Smooth muscle cell (in vitro differentiated cells): Measurements from ENCODE around the gene KMO. TPM values are rescaled to one million over a fixed set of nuclear protein-coding genes. Genes with fewer than 3 reads are reported as not detected.

ENCODE experiments used
- DNase-seq: peaks from one replicate; lab custom pipeline; 2025; ENCODE audit not compliant: unreplicated experiment; lab: John Stamatoyannopoulos, UW
- H2AFZ ChIP-seq: fragments of 200-600 bp; sonication (generic); 2 replicates; pipeline ENCODE4 v1.6.0; 2016; ENCODE audit warnings: antibody characterized with exemption, low read depth, mild to moderate bottlenecking
- H3F3A ChIP-seq: fragments of 200-600 bp; sonication (generic); 2 replicates; pipeline ENCODE4 v1.6.0; 2017; ENCODE audit warnings: antibody characterized with exemption, low read depth
- H3K27ac ChIP-seq: fragments of 200-600 bp; sonication (generic); 2 replicates; pipeline ENCODE4 v1.5.1; 2016; ENCODE audit warnings: low read depth, mild to moderate bottlenecking
- H3K27me3 ChIP-seq: fragments of 200-600 bp; sonication (generic); 2 replicates; pipeline ENCODE4 v1.6.1; 2016; ENCODE audit warnings: low read depth, mild to moderate bottlenecking
- H3K36me3 ChIP-seq: fragments of 200-600 bp; sonication (generic); 2 replicates; pipeline ENCODE4 v1.5.1; 2016; ENCODE audit warnings: low read depth
- H3K4me1 ChIP-seq: fragments of 200-600 bp; sonication (generic); 2 replicates; pipeline ENCODE4 v1.5.1; 2016; ENCODE audit warnings: low read depth
- H3K4me2 ChIP-seq: fragments of 200-600 bp; sonication (generic); 2 replicates; pipeline ENCODE4 v1.6.0; 2016; ENCODE audit warnings: mild to moderate bottlenecking
- H3K4me3 ChIP-seq: fragments of 200-600 bp; sonication (generic); 2 replicates; pipeline ENCODE4 v1.5.1; 2016; ENCODE audit warnings: mild to moderate bottlenecking
- H3K79me2 ChIP-seq: fragments of 200-600 bp; sonication (generic); 2 replicates; pipeline ENCODE4 v1.6.0; 2016; ENCODE audit warnings: low read depth, mild to moderate bottlenecking
- H3K9ac ChIP-seq: fragments of 200-600 bp; sonication (generic); 2 replicates; pipeline ENCODE4 v1.6.0; 2016; ENCODE audit warnings: low read depth
- H3K9me3 ChIP-seq: fragments of 200-600 bp; sonication (generic); replicated peaks from 2 replicates; pipeline ENCODE4 v1.5.1; 2016; ENCODE audit warnings: low read depth
- H4K20me1 ChIP-seq: fragments of 200-600 bp; sonication (generic); 2 replicates; pipeline ENCODE4 v1.6.0; 2016; ENCODE audit warnings: low read depth
- CTCF ChIP-seq: fragments of 200-600 bp; sonication (generic); IDR thresholded peaks from 2 replicates; pipeline ENCODE4 v1.5.1; 2017; ENCODE audit warnings: borderline replicate concordance, mild to moderate bottlenecking, antibody characterized with exemption; ENCODE audit not compliant: insufficient read depth, poor library complexity, severe bottlenecking
- WGBS: methylation state at CpG from one replicate; pipeline ENCODE4 v1.1.7; 2016; ENCODE audit warnings: low lambda C conversion rate; 5-methylcytosine and 5-hydroxymethylcytosine counted together
- polyA plus RNA-seq: library from polyadenylated mRNA; unstranded; fragments of >200 nt; fragmentation: Nextera tagmentation; extraction: Ambion mirVana; gene quantifications from 2 replicates; pipeline ENCODE4 v1.2.1, GENCODE V29; 2016
- total RNA-seq: library from RNA; depleted of rRNA; stranded (reverse); fragments of >200 nt; gene quantifications from 2 replicates; pipeline ENCODE4 v1.2.3, GENCODE V29; 2014

KMO gene
- total and polyA plus RNA-seq, 2 experiments from 2014 or later = 0.09 TPM

DNA sequence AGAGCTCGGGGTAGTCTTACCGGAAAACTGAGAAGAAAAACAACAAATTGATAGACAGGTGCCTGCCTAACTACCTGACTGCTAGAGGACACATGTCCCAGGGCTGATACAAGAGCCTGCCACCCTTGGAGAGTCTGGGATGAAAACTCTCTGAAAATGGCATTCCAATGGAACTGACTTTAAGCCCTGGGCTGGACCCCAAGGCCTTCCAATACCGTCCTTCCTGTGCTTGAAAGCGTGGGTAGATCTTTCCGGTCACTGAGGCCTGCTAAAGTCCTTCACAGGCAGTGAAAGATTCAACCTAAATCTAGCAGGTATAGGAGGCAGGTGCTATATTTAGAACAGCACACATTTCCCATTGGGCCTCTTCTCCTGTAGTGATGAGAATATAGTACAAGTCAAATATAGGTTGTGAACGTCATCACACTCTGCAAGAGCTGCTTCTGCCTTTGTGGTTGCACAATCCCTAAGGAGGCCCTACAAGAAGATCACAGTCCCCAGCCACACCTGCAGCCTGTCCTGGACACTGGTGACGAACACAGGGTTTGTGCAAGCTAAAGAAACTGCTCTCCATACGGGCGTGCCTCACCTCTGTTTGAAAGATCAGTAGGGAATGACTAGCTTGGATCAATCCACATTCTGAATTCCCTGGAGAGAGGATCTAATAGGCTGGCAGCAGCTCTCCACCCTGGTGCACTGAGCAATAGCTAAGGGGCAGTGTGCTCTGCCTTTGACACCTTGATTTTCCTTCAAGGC is 108.9 kb downstream of the KMO start:
- 94% methylated on average over 9 of the region's 9 CpGs for WGBS
- Histone ChIP-seq H3K36me3 (no peaks in the 10 kb centered on the region), H3K27ac (peak overlapping the region; percentile 39), H3K27me3 (no peaks in the 10 kb centered on the region), H2AFZ (peak overlapping the region; percentile 88), H3K4me1 (peaks cover 27% of the 10 kb centered on the region), H3K4me2 (peak overlapping the region; percentile 99), H4K20me1 (peaks cover 17% of the 10 kb centered on the region), H3K79me2 (peaks cover 25% of the 10 kb centered on the region), H3F3A (peaks cover 6% of the 10 kb centered on the region), H3K9me3 (no peaks in the 10 kb centered on the region), H3K9ac (no peak overlapping the region), H3K4me3 (peak overlapping the region; percentile 93)
- no peak for DNase-seq
- TF ChIP-seq CTCF = no peak

GRCh38 chr1:241641773-241642592 is 109.8 kb downstream of the KMO start:
- Histone ChIP-seq H3K79me2 (peaks cover 24% of the 10 kb centered on the region), H3K36me3 (no peaks in the 10 kb centered on the region), H3K27ac (peak overlapping the region; percentile 39), H3K9me3 (no peaks in the 10 kb centered on the region), H3F3A (peaks cover 6% of the 10 kb centered on the region), H3K4me2 (no peak overlapping the region), H2AFZ (no peak overlapping the region), H3K4me1 (peaks cover 20% of the 10 kb centered on the region), H4K20me1 (peaks cover 13% of the 10 kb centered on the region), H3K9ac (no peak overlapping the region), H3K4me3 (no peak overlapping the region), H3K27me3 (no peaks in the 10 kb centered on the region)
- TF ChIP-seq CTCF = no peak
- WGBS = 58% methylated on average over 12 of the region's 12 CpGs
- no peak for DNase-seq

GRCh38 chr1:241642593-241642944 is 110.4 kb downstream of the KMO start:
- Histone ChIP-seq H3K9ac (no peak overlapping the region), H2AFZ (no peak overlapping the region), H3K79me2 (peaks cover 19% of the 10 kb centered on the region), H3K4me2 (no peak overlapping the region), H3K27me3 (no peaks in the 10 kb centered on the region), H3F3A (peaks cover 6% of the 10 kb centered on the region), H3K36me3 (no peaks in the 10 kb centered on the region), H3K4me3 (no peak overlapping the region), H3K4me1 (peaks cover 14% of the 10 kb centered on the region), H3K9me3 (no peaks in the 10 kb centered on the region), H4K20me1 (peaks cover 7% of the 10 kb centered on the region), H3K27ac (no peak overlapping the region)
- WGBS = 100% methylated on average over 1 of the region's 1 CpG
- no peak for TF ChIP-seq CTCF
- DNase-seq = no peak
